ENCODE data around the gene BMAL1. TPM values are rescaled to one million over a fixed set of nuclear protein-coding genes. Genes with fewer than 3 reads are reported as not detected.

The BMAL1 gene
- total RNA-seq, 4 donors from 2014 or later, result 21.4 to 39.5 (median 22.3) TPM

DNA sequence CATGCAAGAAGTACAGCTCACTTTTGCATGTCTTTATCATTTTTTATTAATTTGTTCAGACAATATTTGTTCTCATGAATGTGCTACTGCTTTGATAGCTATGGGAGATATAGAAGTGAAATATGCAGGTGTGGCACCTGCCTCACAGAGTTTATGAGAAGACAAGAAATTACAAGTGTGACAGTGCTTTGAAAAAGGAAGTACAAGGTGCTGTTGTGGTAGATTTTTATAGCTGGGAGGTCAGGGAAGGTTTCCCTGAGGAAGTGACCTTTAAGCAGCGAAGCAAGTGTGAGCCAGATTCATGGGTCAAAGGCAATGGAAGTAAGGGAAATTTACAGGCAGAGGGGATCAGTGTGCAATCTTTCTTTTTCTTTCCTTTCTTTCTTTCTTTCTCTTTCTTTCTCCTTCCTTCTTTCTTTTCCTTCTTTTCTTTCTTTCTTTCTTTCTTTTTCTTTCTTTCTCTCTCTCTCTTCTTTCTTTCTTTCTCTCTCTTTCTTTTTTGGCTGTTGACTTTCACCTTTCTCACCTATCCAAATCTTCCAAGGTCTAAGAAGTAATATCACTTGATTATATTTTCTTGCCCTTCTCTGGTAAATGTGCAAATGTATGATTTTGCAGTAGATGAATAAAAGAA lies 6.4 kb upstream of the BMAL1 start:
- TF ChIP-seq, protein P1, sequence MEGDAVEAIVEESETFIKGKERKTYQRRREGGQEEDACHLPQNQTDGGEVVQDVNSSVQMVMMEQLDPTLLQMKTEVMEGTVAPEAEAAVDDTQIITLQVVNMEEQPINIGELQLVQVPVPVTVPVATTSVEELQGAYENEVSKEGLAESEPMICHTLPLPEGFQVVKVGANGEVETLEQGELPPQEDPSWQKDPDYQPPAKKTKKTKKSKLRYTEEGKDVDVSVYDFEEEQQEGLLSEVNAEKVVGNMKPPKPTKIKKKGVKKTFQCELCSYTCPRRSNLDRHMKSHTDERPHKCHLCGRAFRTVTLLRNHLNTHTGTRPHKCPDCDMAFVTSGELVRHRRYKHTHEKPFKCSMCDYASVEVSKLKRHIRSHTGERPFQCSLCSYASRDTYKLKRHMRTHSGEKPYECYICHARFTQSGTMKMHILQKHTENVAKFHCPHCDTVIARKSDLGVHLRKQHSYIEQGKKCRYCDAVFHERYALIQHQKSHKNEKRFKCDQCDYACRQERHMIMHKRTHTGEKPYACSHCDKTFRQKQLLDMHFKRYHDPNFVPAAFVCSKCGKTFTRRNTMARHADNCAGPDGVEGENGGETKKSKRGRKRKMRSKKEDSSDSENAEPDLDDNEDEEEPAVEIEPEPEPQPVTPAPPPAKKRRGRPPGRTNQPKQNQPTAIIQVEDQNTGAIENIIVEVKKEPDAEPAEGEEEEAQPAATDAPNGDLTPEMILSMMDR (IDR thresholded peaks at IDR 0.05), result no peak
- TF ChIP-seq POLR2A (IDR thresholded peaks at IDR 0.05), result no peak
- no peaks in the 10 kb centered on the region for H3K9me3 ChIP-seq
- peaks cover 5 to 38% (median 6%) of the 10 kb centered on the region in 3 donors for H3K4me1 ChIP-seq
- 18 to 24% methylated on average over 1 of the region's 1 CpG for WGBS, 2 donors
- DNase-seq, result no peak
- H3K27me3 ChIP-seq, result no peaks in the 10 kb centered on the region
- intact Hi-C loops (cut with DNase I), result no loop called here
- peak overlapping the region in 2 of 4 donors; percentile 37 to 85 for H3K27ac ChIP-seq
- no peaks in the 10 kb centered on the region for H3K36me3 ChIP-seq
- no peak overlapping the region for H3K4me3 ChIP-seq

DNA sequence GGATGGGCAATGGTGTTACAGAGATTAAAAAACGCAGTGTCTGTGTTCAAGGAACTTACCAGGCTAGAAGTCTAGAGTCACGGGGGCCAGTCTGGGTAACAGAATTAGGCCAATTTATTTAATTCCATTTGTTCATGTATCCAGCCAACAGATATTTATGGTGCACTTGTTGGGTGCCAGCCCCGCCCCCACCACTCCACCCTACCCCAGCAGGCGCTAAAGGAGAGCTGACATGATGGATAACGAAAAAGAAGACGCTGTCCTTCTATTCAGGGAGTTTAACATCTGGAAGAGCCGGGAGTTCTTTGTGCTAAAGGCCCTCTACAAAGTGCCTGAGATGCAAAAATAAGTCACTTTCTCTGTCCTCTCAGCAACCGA lies 1.1 kb upstream of the BMAL1 start:
- 9 to 19% methylated on average over 8 of the region's 8 CpGs for WGBS, 2 donors
- Histone ChIP-seq H3K36me3 (no peaks in the 10 kb centered on the region), H3K27ac (peak overlapping the region; percentile 95 to 98 (median 96)), H3K9me3 (no peaks in the 10 kb centered on the region), H3K4me3 (peak overlapping the region; percentile 96 to 100 (median 100)), H3K27me3 (no peaks in the 10 kb centered on the region), H3K4me1 (peaks cover 6 to 46% (median 25%) of the 10 kb centered on the region in 3 donors)
- DNase-seq, result no peak
- no peak for TF ChIP-seq POLR2A (IDR thresholded peaks at IDR 0.05)
- TF ChIP-seq, protein P1 (IDR thresholded peaks at IDR 0.05), result no peak
- intact Hi-C loops (cut with DNase I), result no loop called here

GRCh38 chr11:13276832-13277767 lies 490 bp upstream of the BMAL1 start:
- TF ChIP-seq, protein P1 (IDR thresholded peaks at IDR 0.05), result peak in 1 of 6 experiments; percentile 5
- TF ChIP-seq POLR2A (IDR thresholded peaks at IDR 0.05), result peak in 2 of 4 donors; percentile 60 to 66
- WGBS, 2 donors, result 0 to 1% methylated on average over 36 to 38 of the region's 72 CpGs
- H3K27me3 ChIP-seq, result no peaks in the 10 kb centered on the region

DNA sequence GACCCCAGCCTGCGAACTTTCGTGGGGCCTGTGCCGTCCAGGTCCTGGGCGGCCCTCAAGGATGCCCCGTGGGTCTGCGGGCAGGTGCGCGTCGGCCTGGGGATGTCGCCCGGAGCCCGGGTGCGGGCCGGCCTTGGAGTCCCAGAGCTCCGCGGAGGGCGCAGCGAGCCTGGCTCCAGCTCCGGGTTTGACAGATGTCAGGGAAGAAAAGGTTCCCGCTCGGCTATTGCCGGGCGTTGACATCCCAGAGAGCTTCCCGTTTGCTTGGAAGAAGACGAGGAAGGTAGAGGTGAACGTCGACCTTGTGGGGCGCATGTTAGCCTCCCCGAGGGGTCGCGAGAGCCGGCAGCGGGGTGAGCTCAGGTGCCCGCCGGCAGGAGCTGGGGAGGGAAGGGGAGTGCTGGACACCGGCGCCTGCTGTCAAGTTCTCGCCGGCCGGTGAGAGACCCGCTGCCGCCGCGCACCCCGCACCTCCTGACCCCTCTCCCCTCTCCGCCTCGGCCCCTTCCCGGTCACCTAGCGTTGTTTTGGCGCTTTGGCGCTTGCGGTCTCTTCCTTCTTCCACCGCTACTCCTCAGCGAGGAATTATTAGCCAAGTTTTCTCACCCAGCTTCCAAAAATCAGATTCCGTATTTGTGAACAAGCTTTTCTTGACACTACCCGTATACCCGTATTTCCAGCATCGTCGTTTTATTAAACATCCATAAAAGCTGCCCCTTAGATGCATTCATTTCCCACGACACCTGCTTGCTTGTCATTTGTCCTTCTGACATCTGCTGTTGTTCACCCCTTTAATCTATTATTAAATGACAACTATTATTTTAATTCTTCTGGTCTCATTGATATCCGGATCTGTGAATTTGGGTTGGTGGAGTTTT lies 1.3 kb downstream of the BMAL1 start:
- peak overlapping the region; percentile 94 to 98 (median 96) for H3K27ac ChIP-seq
- TF ChIP-seq, protein P1 (IDR thresholded peaks at IDR 0.05), result no peak
- no peak for TF ChIP-seq POLR2A (IDR thresholded peaks at IDR 0.05)
- intact Hi-C loops (cut with DNase I), result no loop called here
- H3K9me3 ChIP-seq, result no peaks in the 10 kb centered on the region
- 9 to 20% methylated on average over 14 to 39 of the region's 61 CpGs for WGBS, 2 donors
- H3K36me3 ChIP-seq, result no peaks in the 10 kb centered on the region
- DNase-seq, result no peak
- H3K27me3 ChIP-seq, result no peaks in the 10 kb centered on the region
- H3K4me3 ChIP-seq, result peak overlapping the region; percentile 96 to 100 (median 100)
- H3K4me1 ChIP-seq, result peaks cover 6 to 63% (median 25%) of the 10 kb centered on the region in 3 donors

More at GRCh38 chr11:13276832-13277767, 490 bp upstream of the BMAL1 start:
- H3K4me3 ChIP-seq, result peak overlapping the region; percentile 96 to 100 (median 100)
- H3K9me3 ChIP-seq, result no peaks in the 10 kb centered on the region
- DNase-seq, result peak; percentile 83
- peak overlapping the region; percentile 95 to 98 (median 96) for H3K27ac ChIP-seq
- H3K36me3 ChIP-seq, result no peaks in the 10 kb centered on the region
- peaks cover 6 to 50% (median 25%) of the 10 kb centered on the region in 3 donors for H3K4me1 ChIP-seq
- intact Hi-C loops (cut with DNase I), result no loop called here
